Epidermal melanocyte (primary cell): ENCODE data around the gene PRDM5.

Experiments used
- DNase-seq: peaks from one replicate; pipeline ENCODE4 v3.0.0; 2011; ENCODE audit warnings: low spot score; ENCODE audit not compliant: insufficient read length

The PRDM5 gene

DNA sequence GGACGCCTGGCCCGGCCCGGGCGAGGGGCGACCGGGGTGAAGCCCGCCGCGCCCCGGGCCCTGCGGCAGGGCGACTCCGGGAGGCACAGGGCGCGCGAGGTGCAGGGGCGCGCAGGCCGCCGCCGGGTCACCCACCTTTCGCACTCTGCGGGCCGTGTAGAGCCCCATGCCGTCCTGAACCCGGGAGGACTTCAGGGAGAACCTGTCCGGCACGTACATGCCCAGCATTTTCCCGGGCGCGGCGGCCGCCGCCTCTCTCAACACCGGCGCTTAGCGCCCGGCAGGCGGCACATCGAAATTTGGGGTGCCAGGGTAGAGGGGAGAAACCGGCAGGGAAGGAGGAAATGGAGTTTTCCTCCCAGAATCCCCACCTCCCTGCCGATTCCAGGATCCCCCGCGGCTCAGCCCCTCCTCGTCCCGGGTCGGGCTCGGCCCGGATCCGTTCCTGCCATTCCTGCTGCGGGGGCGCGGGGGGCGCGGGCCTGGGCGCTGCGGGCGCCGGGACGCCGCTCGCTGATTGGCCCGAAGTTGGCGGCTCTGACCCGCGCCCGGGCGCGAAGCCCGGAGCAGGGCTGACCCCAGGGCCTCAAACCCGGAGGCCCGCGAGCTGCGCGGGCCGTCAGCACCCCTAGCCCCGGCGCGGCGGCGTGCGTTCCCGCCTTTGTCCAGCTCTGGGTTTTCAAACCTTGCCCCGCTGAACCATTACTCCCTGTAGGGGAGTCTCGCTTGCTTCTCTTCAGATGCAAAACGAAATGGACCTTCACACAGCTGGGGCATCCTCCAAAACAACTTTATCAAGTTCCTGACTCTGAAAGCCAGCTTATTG lies at the start of gene PRDM5:
TSS of gene PRDM5 (minus strand) at position 346 of the 826 bp plus-strand sequence. CDS start at position 228, 118 bp downstream.
- peak; percentile 60 for DNase-seq

DNA sequence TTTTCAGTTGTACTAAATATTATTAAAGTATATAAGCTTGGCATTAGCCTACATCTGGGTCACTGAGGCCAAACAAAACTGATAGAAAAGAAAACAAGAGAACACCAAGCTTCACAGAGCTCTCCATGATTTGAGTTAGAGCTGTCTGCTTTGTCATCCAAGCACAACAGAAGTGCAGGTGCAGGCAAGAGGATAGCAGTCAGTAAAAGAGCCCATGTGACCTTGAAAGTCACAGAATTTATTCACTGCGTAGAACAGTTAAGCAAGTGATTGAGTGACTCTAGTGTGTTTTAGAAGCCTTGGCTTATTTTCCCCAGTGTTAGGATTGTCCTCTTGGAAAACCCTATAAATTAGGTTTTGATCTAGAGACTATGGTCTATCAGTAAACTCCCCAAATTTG lies 49.4 kb upstream of the PRDM5 start:
- DNase-seq = no peak

DNA sequence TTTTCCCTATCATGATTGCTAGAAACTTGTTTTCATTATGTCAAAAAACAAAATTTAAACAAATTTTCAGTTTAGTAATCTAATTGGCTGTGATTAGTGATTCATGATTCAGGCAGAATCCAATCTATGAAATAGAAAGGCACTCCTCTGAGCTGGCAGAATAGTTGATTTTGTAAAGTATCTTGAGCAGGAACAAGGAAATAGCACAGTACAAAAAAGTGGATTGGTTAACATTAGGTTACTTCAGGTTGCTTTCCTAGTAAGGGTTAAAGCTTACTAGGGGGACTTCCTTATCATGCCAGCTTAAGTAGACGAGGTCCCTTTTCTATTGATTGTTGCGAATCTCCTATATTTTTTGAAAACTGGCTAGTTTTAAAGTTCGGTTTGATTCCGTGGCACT lies 43.4 kb upstream of the PRDM5 start:
- DNase-seq = no peak

DNA sequence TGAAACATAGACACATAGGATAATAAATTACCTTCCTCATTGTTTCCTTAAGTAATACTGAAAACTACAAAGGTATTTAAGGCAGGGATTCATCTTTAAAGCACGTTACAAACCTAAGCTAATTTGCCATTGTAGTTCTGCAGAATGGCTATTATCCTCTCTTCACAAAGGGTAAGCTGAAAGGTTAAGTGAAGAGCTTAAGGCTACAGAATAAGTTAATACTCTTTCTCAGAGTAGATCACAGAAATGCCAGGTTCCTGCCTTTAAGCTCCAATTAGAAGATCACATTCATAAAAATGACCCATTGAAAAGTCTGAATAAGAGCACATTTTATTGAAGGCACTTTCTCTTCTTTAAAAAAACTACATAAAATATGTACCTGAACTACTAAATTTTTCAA lies 42.1 kb upstream of the PRDM5 start:
- DNase-seq = no peak

DNA sequence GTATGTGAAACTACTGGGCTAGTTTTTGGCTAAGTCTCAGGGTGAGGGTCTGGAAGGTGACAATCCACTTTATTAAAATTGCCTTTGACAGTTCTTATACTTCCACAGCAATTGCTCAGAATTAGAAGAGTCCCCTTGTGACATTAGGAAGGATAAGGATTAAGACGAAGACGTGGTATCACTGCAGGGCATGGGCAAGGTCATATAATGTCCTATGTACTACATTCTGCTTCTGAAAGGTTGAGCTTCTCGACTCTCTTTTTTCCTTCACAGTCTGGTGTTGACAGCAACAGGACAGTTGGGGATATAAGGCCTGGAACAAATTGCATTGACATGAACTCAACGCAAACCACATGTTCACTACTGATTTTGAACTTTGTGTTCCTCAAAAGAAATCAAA lies 40.9 kb upstream of the PRDM5 start:
- DNase-seq = no peak

DNA sequence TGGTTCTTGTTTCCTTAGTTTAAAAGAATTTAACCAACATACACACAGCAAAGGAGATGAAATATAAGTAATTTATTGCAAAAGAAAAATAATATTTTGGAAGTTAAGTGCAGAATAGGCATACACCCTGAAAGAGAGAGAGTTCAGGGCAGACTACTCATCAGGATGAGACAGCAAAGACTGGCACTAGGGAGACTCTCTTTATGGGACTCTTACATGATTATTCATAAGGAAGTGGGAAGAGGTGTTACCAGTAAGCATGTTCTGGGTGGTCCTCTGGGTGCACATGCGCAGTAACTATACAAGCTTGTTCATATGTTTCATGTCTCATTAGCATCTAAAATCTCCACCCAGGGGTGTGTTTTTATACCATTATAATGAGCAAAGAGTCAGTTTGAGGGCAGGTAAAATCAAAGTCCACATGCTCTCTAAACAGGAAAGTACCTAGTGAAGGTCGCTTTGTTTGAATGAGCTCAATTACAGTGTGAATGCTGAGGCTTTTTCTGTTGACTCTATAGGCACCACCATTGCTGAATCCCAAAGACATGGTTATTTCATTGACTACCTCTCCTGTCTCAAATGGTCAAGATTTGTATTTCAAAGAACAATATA lies 38.2 kb upstream of the PRDM5 start:
- no peak for DNase-seq

DNA sequence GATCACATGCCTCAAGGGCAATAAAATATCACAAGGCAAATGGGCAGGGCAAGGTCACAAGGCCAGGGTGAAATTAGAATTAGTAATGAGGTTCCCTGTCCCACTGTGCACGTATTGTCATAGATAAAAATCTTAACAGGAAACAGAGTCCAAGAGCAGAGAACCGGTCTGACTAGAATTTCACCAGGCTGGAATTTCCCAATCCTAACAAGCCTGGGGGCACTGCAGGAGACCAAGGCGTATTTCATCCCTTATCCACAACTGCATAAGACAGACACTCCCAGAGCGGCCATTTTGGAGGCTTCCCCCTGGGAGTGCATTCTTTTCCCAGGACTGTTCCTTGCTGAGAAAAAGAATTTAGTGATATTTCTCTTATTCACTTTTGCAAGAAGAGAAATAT lies 25.9 kb upstream of the PRDM5 start:
- DNase-seq = no peak

DNA sequence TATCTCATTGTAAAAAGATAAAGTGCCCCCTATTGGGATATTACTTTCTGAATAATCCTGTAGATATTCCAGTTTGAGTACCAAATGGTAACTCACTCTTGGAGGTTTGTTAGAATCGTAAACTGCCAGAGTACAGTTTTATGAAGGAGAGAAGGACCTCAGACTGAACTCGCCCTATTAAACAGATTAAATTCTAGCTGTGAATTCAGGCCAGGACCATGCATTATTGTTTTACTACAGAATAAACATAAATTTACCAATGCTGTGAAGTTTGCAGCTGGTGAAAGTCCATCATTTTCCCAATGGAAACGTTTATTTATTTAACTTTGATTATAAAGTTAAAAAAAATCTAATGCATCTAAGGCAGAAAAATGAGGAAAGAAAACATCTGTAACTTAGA lies 20.2 kb upstream of the PRDM5 start:
- DNase-seq = no peak

DNA sequence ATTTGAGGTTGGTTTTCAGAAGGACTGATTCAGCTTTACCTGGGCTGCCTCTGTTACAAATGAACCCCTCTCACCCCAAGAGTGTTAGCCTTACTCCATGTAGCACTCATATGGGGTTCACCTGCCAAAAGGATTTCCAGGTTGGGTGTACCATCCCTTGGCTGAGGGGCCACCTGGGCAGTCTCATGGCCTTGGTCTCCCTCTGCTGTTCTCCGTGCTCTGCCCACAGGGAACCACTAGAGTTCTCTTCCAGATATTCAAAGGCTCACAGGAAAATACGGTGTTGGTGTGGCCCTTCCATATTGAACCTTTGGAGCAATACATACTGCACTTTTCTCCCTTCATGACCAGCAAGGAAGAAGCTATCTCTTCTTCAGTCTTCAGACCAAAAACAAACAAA lies 18.0 kb upstream of the PRDM5 start:
- no peak for DNase-seq

DNA sequence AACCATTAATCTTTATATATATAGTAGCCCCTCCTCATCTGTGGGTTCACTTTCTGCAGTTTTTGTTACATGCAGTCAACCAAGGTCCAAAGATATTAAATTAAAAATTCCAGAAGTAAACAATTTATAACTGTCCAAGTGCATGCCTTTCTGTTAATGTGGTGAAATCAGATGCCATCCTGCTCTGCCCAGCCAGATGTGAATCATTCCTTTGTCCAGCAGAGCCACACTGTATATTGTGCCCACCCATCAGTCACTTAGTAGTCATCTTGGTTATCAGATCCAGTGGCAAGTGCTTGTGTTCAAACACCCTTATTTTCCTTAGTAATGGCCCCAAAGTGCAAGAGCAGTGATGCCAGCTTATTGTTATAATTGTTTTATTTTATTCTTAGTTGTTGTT lies 17.2 kb upstream of the PRDM5 start:
- no peak for DNase-seq

DNA sequence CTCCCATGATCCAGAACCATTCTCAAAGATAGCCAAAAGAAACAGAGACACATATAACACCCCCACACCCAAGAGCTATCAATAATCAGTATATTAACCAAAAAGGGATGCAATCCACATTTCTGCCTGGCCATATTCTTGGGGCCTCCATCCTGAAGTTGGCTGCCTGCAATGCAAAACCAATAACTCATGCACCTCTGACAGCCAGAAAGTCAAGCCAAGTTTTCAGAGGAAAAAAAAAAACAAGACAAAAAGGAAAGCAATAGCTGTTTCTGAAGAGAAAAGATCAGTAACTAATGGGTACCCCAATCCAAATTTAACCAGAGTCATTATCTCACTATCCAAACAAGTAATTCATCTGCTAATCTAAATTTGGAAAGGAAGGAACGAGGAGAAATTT lies 7.3 kb upstream of the PRDM5 start:
- DNase-seq = no peak

DNA sequence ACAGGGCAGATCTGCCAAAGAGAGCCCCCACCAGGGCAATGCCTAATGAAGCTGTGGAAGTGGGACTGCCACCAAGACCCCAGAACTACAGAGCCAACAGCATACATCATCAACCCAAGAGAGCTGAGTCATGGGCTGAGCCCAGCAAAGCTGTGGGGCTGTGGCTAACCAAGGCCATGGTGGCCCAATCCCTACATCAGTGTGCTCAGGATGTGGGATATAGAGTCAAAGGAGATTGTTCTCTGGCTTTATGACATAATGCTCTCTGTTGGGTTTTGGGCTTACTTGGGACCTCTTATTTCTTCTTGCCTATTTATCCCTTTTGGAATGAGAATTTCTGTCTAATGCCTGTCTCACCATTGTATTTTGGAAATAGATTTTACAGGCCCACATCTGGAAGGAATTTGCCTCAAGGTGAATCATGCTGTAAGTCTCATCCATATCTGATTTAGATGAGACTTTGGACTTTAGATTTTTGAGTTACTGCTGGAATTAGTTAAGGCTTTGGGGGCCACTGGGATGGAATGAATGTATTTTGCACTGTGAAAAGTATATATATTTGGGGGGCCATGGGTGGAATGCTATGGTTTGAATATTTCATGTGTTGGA lies 5.4 kb upstream of the PRDM5 start:
- no peak for DNase-seq

DNA sequence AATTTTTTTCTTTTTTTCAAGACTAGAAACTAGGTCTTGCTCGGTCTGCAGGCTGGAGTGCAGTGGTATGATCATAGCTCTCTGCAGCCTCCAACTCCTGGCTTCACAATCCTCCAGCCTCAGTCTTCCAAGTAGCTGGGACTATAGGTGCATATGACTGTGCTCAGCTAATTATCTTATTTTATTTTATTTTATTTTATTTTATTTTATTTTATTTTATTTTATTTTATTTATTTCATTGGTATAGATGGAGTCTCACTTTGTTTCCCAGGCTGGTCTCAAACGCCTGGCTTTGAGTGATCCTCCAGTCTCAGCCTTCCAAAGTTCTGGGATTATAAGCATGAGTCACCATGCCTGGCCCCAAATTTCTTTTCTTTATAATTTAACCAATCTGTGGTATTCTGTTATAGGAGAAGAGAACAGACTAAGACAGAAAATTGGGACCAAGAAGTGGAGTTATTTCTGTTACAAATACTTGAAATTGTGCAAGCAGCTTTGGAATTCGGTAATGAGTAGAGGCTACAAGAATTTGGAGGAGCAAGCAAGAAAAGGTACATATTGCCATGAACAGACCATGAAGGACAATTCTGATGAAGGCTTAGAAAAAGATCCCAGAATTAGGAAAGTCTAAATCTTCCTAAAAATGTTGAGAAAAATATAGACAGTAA lies 4.0 kb upstream of the PRDM5 start:
- DNase-seq = no peak

DNA sequence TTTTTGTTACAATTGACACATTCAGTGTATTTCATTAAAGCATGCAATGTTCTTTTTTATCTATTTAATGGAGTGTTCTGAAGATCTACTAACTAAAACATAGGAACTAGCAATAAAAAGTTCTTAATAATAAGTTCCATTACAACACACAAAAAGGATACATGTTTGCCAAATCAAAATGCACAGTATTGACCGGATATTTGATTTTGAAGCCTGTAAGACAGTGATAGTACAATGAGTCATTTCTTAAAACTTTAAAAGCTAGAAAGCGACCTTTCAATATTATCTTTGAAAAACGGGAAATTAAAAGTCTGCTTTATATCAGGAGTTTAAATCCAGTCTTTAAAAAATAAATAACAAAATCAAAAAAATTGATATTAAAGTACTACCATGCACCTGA lies 2.4 kb upstream of the PRDM5 start:
- DNase-seq = no peak

DNA sequence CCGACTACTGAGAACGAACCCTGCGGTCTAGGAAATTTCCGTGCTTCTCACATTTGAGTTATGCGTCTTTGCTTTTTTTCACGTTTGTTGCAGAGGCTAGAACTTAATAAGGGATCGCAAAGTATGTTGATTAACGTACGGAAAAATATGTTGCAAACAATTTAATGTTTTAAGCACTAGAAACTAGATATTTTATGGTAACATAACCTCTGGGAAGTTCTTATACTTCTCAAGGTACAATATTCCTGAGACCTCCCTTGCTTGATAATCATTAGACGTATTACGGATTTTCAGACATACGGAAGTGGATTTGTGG lies 639 bp upstream of the PRDM5 start:
- DNase-seq = no peak

DNA sequence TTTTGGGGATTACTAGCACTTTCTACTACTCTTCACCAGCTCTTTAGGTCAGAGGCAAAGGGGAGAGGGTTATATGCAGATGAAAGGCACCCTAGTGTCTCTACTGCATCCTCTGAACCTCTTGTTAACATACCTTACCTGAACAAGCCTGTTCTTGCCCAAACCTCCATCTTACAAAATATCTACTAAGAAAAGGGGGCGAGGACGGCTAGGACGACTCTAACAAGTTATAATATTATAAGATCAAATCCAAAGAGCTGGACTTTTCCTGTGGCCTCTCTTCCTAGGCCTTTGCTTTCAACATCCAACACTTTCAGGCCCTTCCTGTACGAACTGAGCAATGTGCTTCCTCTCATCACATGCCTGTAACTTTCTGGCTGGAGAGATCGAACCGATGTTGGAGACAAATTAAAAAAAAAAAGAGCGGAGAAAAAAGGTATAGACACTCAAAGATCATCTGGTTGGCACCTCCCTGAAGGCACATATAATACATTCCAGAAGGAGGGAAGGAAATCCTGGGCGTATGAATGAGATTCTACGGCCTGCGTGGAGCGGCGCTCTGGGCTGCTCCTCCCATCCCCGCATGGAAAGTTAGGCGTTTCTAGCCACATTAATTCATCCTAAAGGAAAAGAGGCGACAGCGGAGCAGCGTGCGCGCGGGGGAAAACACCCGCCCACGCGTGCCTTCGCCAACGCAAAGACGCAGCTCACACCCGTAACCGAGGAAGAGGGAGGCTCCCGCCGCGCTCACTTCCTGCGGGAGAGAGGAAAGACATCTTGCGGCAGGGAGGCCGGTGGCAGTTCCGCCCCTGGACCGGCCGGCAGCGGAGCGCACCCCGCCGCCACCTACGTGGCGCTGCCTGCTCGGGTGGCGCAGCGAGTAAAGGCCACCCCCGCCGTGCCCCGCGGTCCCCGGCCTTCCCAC lies 808 bp downstream of the PRDM5 start:
- DNase-seq = peak; percentile 50

DNA sequence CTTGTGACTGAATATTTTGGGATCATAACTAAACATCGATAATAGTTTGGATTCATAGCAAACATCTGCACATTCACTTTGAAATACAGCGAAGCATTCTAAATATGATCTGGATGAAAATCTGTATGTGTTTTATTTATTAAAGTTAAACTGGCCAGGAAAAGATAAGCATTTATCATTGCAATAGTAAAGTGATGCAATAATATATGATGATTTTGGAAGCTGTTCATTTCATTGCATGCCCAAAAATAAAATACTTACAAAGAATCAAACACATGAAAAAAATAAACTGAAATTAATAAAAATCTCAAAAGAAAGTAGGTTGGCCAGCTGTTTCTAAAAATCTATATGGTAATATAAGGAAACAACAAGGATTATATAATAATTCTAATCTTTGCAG lies 1.9 kb downstream of the PRDM5 start:
- DNase-seq = no peak

DNA sequence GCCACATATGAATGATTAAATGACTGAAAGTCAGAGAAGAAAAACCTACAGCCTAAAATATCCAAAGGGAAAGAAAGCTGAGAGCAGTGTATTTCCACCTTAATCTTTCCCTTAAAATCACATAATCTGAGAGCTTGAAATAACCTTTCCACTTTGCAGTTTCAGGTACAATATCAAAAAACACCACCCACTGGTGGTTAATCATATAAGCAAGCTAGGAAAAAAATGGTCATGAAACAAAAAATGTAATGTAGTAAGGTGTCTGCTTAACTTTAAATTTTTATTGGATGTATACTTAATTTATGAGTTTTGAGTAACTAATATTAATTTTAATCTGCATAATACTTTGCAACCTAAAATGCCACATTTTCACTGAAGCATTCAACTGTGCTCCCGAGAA lies 3.2 kb downstream of the PRDM5 start:
- DNase-seq = no peak

DNA sequence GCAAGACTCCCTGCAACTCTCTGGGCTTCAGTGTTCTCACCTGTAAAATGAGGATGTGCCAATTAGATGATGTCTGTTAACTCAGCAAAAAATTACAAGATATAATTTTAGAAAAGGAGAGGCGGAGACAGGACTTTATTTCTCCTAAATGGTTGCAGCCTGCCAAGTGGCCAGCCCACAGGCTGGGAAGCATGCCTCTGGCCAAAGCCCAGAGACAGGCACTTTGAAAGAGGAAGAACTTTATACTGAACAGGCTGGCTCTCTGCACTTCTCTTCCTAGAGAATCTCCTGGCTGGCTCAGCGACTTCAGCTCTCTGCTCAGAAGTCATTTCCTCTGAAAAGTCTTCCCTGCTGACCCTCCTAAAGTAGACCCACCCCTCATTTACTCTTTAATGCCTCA lies 3.7 kb downstream of the PRDM5 start:
- no peak for DNase-seq

DNA sequence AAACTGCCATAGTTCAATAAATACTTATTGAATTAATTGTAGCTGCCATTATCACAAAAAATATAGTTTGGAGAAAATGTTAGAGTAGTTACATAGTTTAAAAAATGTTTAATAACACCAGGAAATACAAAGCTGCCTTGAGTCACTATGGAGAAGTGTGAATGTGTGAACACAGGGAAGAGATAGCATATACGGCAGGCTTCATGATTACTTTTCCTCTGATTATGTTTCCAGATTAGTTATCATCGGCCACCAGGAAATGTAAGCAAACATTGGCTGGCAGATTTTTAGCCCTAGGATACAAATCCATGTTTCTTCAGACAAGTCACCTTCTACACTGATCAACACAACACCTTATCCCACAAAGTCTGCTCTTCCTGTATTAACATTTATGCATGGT lies 4.4 kb downstream of the PRDM5 start:
- no peak for DNase-seq

DNA sequence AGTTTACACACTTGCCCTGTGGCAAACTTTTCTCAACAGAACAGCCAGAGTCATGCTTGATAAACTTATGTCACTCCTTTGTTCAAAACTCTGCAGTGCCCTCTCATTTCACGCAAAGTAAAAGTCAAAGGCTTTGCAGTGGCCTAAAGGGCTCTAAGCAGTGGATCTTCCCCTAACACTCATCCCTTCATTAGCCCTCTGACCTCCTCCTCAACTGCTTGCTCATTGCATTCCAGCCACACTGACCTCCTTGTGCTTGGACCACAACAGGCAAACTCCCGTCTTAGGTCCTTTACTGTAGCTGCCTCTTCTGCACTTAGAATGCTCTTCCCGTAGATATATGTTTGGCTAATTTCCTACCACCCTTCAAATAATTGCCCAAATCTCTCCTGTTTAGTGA lies 5.6 kb downstream of the PRDM5 start:
- DNase-seq = no peak
